A549 treated with Hydrocortisone at 1 μM for 4 hours (cell line): ENCODE results near the gene RIMS3. TPM values are rescaled to one million over a fixed set of nuclear protein-coding genes. Genes with fewer than 3 reads are reported as not detected.

Source experiments
- total RNA-seq: library from RNA; stranded (reverse); fragments of 200-300 nt; extraction: Qiagen RNA extraction; gene quantifications from 5 replicates; pipeline ENCODE4 v1.2.3, GENCODE V29; 2022

Gene RIMS3
- total RNA-seq = 0.83 to 1.4 TPM (median 1.0 TPM) in 5 replicates

GRCh38 chr1:40665335-40666171 lies at the start of gene RIMS3:
Gene RIMS3 (minus strand): TSS chr1:40665682. CDS start chr1:40641925, 23,757 bp downstream.

GRCh38 chr1:40691538-40692428 lies 26.3 kb upstream of the RIMS3 start, which contains the start of gene NFYC:
Gene NFYC (plus strand): TSS chr1:40691704. CDS start chr1:40738844, 47,140 bp downstream.

Other genes starting within 250 kb of the RIMS3 start
- 1.2 to 2.4 TPM (median 1.8 TPM) in 5 replicates for gene ZFP69B, start 215.2 kb downstream of the RIMS3 start, total RNA-seq
- gene ZFP69, start 188.4 kb downstream of the RIMS3 start, total RNA-seq = not detected in 5 replicates
- gene EXO5, start 156.9 kb downstream of the RIMS3 start, total RNA-seq = 3.2 to 4.7 TPM (median 4.0 TPM) in 5 replicates
- gene ZNF684, start 134.0 kb downstream of the RIMS3 start, total RNA-seq = 1.5 to 3.2 TPM (median 2.4 TPM) in 5 replicates
- 36.3 to 41.8 TPM (median 37.8 TPM) in 5 replicates for gene NFYC, start 26.0 kb upstream of the RIMS3 start, total RNA-seq
- 0.18 to 0.33 TPM (median 0.27 TPM) in 5 replicates for gene KCNQ4, start 118.1 kb upstream of the RIMS3 start, total RNA-seq
- gene CITED4, start 196.7 kb upstream of the RIMS3 start, total RNA-seq = 38.6 to 112 TPM (median 97.2 TPM) in 5 replicates